OCI-M2 (cell line): Measurements from ENCODE around the gene SPRYD4.
"Not testable (repeated sequence)": the region's sequence is repeated elsewhere in the genome, so short reads cannot be mapped to it uniquely, and the experiment has no call there.

ENCODE experiments used
- DNase-seq: peaks from one replicate; lab custom pipeline; 2025; ENCODE audit not compliant: unreplicated experiment; lab: John Stamatoyannopoulos, UW

Gene SPRYD4

DNA sequence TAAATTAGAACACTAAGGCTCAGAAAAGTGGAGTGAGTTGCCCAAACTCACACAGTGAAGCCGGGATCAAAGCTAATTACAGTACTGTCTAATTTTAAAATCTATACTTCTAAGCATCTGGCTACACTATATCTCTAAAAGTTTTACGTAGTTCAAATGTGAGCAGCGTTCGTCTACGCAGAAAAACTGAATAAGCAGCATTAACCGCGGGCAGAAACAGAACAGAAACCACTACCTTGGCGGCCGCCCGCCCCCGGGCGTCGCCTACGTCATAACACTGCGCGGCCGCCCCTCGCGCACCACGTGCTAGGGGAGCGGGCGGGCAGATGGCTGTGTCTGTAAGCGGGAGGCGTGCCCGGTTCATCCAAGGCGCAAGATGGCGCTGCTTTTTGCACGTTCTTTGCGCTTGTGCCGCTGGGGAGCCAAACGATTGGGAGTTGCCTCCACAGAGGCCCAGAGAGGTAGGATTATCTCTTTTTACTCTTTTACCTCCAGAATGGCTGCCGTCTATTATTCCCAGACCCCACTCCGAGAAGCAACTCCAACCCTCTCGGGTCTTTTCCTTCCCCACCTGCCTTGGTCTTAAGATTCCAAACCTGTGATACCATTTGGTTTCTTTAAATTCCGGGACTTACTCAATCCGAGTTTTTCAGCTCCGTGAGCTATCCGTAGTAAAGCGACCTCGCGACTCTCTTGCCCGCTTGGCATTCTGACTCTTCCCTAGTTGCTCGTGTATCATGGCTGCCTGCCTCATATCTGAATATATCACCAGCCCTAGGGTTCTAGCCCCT is at the start of gene SPRYD4:
Gene SPRYD4 (plus strand): TSS at position 363 of the 791 bp plus-strand sequence. CDS start 14 bp downstream, at position 377.
- peak; percentile 24 for DNase-seq

DNA sequence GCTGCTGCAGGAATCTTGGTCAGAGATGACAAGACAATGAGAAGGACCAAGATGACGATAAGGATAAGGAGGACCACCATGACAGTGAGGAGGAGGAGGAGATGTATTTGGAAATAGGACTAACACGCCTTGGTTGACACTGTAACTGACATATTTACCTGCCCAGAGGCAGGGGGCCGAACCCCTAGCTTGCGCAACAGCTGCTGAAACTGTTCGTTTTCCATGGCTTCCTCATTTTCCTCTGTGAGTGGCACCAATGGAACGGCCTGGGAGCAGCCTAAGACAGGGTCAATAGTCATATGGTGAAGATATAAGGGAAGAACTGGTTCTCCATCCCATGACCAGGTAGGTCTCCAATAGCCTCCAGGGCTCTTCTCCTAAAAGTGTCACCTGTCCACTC is 48.0 kb upstream of the SPRYD4 start:
- DNase-seq: no peak

DNA sequence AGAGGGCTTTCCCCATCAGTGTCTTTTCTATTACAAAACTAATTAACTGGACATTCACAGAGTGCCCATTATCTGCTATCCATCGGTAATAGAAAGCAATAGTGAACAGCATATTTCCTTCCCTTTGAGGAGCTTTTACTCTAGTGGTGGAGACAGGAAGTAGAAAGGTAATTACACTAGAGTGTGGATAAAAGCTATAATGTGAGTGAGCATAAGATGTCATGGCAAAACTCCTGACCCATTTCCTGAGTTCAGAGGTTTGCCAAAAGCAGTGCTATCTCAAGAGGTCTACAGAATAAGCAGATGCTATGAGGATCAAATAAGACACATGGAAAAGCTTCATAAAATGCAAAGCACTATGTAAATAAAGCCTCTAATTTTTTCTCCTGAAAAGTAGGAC is 43.2 kb upstream of the SPRYD4 start:
- DNase-seq: no peak

DNA sequence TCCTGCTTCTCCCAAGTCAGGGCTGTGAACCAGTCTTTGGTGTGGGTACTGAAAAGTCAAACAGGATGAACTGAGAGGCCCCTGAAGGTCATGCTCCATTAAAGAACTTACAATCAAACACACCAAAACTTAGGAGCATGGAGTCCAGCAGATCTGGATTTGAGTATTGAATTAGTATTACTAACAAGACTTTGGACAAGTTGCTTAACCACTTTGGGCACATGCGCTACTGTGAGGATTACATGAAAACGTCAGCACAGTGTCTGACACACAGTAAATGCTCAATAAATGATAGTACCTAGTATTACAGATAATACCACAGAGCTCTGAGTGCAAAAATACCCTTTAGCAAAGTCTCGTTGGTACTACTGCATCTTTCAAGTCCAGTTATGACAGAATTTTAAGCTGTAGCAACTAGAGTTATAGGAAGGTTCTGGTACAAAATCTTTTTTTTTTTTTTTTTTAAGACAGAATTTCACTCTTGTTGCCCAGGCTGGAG is 42.4 kb upstream of the SPRYD4 start:
- DNase-seq: no peak

DNA sequence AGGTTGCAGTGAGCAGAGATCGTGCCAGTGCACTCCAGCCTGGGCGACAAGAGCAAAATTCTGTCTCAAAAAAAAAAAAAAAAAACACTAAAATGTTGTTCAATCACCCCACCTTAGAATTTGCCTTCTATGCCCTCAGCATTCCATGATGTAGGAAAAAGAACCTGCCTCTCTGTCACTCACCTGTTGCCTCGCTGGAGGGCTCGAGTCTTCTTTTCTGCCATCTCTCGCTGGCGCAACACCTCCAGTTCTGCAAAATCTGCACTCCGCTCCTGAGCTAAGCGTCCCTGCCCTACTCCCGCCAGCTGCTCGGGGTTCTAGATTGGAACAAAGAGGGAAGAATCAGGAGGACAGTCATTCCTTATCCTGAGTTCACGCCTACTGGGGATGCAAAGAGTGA is 37.1 kb upstream of the SPRYD4 start:
- DNase-seq: no peak

GRCh38 chr12:56431850-56432249 is 36.5 kb upstream of the SPRYD4 start:
- DNase-seq: no peak

DNA sequence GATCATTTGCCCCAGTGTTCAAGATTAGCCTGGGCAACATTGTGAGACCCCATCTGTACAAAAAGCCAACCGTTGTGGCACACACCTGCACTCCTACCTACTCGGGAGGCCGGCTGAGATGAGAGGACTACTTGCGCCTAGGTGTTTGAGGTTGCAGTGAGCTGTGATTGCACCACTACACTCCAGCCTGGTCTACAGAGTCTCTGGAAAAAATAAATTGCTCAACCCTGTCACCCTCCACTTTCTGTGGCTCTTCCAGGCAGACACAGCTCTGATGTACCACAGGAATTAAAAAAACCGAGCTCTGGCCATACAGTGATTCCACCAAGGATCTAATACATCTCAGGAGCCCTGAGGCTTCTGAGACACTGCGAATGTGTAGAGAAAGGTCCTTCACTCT is 33.5 kb upstream of the SPRYD4 start:
- DNase-seq: no peak

- no peak for DNase-seq
These were observed 30.8 kb upstream of the SPRYD4 start for GRCh38 chr12:56437430-56438176.

- DNase-seq: not testable (repeated sequence)
These were observed 25.2 kb upstream of the SPRYD4 start for GRCh38 chr12:56443208-56443607.

GRCh38 chr12:56448860-56449621 is 19.3 kb upstream of the SPRYD4 start, which contains the start of gene TIMELESS:
TSS of gene TIMELESS (minus strand) at chr12:56449426. CDS start at chr12:56434170, 15,256 bp downstream.
- DNase-seq: peak; percentile 74

DNA sequence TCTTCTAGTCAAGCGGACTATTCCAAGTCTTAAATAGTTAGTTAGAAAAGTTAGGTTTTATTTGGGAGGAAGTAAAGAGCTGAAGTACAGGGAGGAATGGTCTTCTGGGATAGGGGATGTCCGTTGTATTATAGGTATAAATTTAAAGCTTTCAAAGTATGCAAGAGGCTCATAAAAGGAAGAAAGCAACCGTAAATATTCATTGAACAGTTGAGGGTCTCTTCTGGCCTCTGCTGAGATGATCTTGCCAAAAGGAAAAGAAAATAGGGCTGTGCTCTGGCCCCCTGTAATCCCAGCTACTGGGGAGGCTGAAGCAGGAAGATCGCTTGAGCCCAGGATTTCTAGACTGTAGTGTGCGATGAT is 18.8 kb upstream of the SPRYD4 start:
- no peak for DNase-seq

GRCh38 chr12:56450241-56450640 is 18.1 kb upstream of the SPRYD4 start:
- no peak for DNase-seq

DNA sequence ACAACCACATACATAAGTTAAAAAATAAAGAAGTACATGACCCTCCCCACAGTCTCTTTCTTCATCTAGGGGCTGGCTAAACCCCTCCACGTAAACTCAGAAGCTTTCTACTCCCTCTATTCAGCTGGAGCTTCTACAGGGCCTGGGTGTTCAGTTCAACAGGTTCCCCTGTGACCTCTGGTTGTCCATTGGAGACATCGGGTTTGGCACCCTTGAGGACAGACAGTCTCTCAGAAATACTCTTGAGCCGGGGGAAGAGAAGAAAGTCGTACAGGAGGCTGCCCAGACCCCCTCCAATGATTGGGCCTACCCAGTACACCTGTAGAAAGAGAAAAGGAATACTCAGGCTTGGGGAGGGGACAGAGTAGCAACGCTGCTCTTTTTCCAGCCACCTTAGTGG is 17.2 kb upstream of the SPRYD4 start:
- no peak for DNase-seq

- DNase-seq: no peak
These were observed 13.8 kb upstream of the SPRYD4 start, which contains the start of gene MIP for GRCh38 chr12:56454557-56454956. TSS of gene MIP (minus strand) at chr12:56454657. CDS start at chr12:56454613, 44 bp downstream.

DNA sequence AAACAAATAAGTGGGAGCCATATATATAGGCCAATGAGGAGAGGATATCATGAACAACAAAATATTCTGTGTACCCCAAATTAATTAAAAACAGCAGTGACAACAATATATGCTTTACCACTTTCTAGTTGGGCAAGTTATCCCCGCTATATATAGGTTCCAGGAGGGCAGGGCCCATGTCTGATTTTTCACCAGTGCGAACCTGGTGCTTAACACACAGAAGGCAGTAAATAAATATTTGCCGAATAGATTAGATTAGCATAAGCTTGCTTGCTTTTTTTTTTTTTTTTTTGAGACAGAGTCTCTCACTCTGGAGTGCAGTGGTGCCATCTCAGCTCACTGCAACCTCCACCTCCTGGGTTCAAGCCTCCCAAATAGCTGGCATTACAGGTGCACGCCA is 10.6 kb upstream of the SPRYD4 start:
- no peak for DNase-seq

DNA sequence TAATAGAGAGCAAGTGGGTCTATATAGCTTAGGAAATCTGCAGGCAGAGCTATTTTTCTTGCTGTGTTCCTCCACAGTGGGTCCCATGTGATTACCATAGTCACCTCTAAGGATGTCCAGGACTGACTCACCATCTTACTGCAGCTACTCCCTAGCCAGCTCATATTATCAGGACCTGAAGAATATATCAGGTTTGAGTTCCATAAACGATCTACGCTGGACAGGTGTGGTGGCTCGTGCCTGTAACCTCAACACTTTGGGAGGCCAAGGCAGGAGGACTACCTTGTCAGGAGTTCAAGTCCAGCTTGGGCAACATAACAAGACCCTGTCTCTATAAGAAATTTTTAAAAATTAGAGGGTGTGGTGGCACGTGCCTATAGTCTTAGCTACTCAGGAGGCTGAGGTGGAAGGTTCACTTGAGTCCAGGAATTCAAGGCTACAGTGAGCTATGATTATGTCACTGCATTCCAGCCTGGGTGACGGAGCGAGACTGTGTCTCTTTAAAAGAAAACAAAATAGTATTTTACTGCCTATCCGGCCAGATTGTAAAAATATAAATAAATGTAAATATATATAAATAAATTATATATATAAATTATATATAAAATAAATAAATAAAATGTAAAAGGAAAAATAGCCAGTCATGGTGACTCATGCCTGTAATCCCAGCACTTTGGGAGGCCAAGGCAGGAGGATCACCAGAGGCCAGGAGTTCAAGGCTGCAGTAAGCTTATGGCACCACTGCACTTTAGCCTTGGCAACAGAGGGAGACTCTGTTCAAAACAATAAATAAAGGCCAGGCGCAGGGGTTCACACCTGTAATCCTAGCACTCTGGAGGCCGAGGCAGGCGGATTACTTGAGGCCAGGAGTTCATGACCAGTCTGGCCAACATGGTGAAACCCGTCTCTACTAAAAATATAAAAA is 6.9 kb upstream of the SPRYD4 start:
- DNase-seq: no peak

DNA sequence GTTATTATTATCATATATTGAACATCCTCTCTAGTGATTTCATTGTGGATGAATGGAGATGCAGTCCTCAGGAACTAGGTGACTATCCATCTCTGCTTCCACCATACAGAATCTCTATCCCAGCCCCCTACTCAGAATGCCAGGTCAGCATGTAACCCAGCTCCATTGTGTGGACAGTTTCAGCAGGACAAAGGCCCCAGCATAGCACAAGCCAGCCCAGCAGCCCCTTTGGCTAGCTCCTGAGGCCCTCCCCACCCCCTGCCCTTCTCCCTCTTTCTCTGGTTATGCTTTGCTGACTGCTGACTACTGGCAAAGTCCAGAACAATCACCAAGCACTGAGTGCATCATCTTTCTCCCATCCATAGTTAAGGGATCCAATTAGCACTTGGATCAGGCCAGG is 5.8 kb upstream of the SPRYD4 start:
- DNase-seq: no peak

GRCh38 chr12:56469007-56469930 is 891 bp downstream of the SPRYD4 start:
- no peak for DNase-seq

DNA sequence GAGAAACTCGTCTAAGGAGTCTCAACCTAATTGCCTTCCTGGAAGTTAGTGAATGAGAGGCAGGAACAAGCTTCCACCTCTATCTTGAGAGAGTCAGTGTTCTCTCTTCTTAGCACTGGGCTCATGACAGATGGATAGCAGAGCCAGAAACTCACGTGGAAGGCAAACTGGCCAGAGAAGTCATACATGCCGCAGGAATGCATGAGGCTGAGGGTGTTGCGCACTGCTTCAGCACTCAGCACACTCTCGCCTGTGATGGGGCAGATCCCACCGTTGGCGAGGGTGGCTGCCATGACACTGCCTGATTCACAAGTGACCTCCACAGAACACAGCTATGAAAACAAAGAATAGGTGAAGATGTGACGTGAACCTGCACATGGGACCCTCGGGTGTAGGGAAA is 6.0 kb downstream of the SPRYD4 start:
- no peak for DNase-seq
